HG02852 (cell line): ENCODE data around the gene L3MBTL1.

Experiments used
- ATAC-seq: cut with Tn5 transposase; IDR thresholded peaks from one replicate; pipeline ENCODE4 v1.9.1; 2021; ENCODE audit warnings: mild to moderate bottlenecking, moderate library complexity; ENCODE audit not compliant: unreplicated experiment

L3MBTL1 gene

GRCh38 chr20:43507150-43508080, at the start of gene L3MBTL1:
L3MBTL1 (plus strand) TSS chr20:43507697; CDS start chr20:43513504, 5,807 bp downstream.
- no peak for ATAC-seq

GRCh38 chr20:43458422-43458924, 49.0 kb upstream of the L3MBTL1 start:
- no peak for ATAC-seq

GRCh38 chr20:43459022-43459942, 48.2 kb upstream of the L3MBTL1 start:
- no peak for ATAC-seq

GRCh38 chr20:43460172-43460829, 47.2 kb upstream of the L3MBTL1 start:
- ATAC-seq, result no peak

GRCh38 chr20:43460830-43461200, 46.7 kb upstream of the L3MBTL1 start:
- ATAC-seq, result no peak

GRCh38 chr20:43461894-43462659, 45.4 kb upstream of the L3MBTL1 start:
- ATAC-seq, result no peak

- no peak for ATAC-seq
These were observed 44.6 kb upstream of the L3MBTL1 start for GRCh38 chr20:43462660-43463526.

- ATAC-seq, result no peak
These were observed 43.8 kb upstream of the L3MBTL1 start for GRCh38 chr20:43463527-43464218.

GRCh38 chr20:43464219-43464790, 43.2 kb upstream of the L3MBTL1 start:
- ATAC-seq, result no peak

GRCh38 chr20:43465625-43465943, 41.9 kb upstream of the L3MBTL1 start:
- ATAC-seq, result no peak

GRCh38 chr20:43467589-43467988, 39.9 kb upstream of the L3MBTL1 start:
- ATAC-seq, result no peak

- ATAC-seq, result no peak
These were observed 34.7 kb upstream of the L3MBTL1 start for GRCh38 chr20:43472671-43473380.

GRCh38 chr20:43473381-43473704, 34.2 kb upstream of the L3MBTL1 start:
- ATAC-seq, result no peak

GRCh38 chr20:43477193-43477592, 30.3 kb upstream of the L3MBTL1 start:
- no peak for ATAC-seq

- ATAC-seq, result no peak
These were observed 29.9 kb upstream of the L3MBTL1 start for GRCh38 chr20:43477619-43478018.

- ATAC-seq, result no peak
These were observed 17.5 kb upstream of the L3MBTL1 start for GRCh38 chr20:43490038-43490437.

GRCh38 chr20:43492101-43492500, 15.4 kb upstream of the L3MBTL1 start:
- ATAC-seq, result peak; percentile 97

- ATAC-seq, result no peak
These were observed 12.1 kb upstream of the L3MBTL1 start for GRCh38 chr20:43495388-43495787.
